ENCODE measurements around the gene POLR2J3.
"Not testable (repeated sequence)": the region's sequence is repeated elsewhere in the genome, so short reads cannot be mapped to it uniquely, and the experiment has no call there.

Gene POLR2J3

GRCh38 chr7:102576363-102576762 is 4.0 kb upstream of the POLR2J3 start:
- not testable (repeated sequence) for H3K36me3 ChIP-seq (ENCODE audit: insufficient read depth, low read length)

GRCh38 chr7:102574607-102575006 is 2.2 kb upstream of the POLR2J3 start:
- H3K4me2 ChIP-seq (ENCODE audit: insufficient read depth, low read length); H3K36me3 ChIP-seq (ENCODE audit: insufficient read depth, low read length); DNase-seq; ATAC-seq (ENCODE audit: insufficient read depth, low read depth); H3K27me3 ChIP-seq (ENCODE audit: insufficient read depth, low read length, poor library complexity); H2AFZ ChIP-seq (ENCODE audit: low read depth, low read length); H3K79me2 ChIP-seq (ENCODE audit: insufficient read depth, low read length); H3K27ac ChIP-seq (ENCODE audit: low read length); H3K9ac ChIP-seq (ENCODE audit: low read depth, low read length); H3K9me3 ChIP-seq (ENCODE audit: insufficient read depth, low read length, severe bottlenecking); H4K20me1 ChIP-seq (ENCODE audit: insufficient read depth, low read length); H3K4me1 ChIP-seq (ENCODE audit: insufficient read depth, low read length); H3K4me3 ChIP-seq (ENCODE audit: low read depth in 1 of 2, low read length in 2 of 2): not testable (repeated sequence)

More at GRCh38 chr7:102576363-102576762, 4.0 kb upstream of the POLR2J3 start:
- not testable (repeated sequence) for H3K9me3 ChIP-seq (ENCODE audit: insufficient read depth, low read length, severe bottlenecking); H3K4me2 ChIP-seq (ENCODE audit: insufficient read depth, low read length); H3K27me3 ChIP-seq (ENCODE audit: insufficient read depth, low read length, poor library complexity); H3K4me1 ChIP-seq (ENCODE audit: insufficient read depth, low read length); H2AFZ ChIP-seq (ENCODE audit: low read depth, low read length); DNase-seq; H3K9ac ChIP-seq (ENCODE audit: low read depth, low read length); ATAC-seq (ENCODE audit: insufficient read depth, low read depth); H3K79me2 ChIP-seq (ENCODE audit: insufficient read depth, low read length); H4K20me1 ChIP-seq (ENCODE audit: insufficient read depth, low read length); H3K27ac ChIP-seq (ENCODE audit: low read length); H3K4me3 ChIP-seq (ENCODE audit: low read depth in 1 of 2, low read length in 2 of 2)

- not testable (repeated sequence) for H3K36me3 ChIP-seq (ENCODE audit: insufficient read depth, low read length); H3K9me3 ChIP-seq (ENCODE audit: insufficient read depth, low read length, severe bottlenecking); H2AFZ ChIP-seq (ENCODE audit: low read depth, low read length); H3K9ac ChIP-seq (ENCODE audit: low read depth, low read length); H4K20me1 ChIP-seq (ENCODE audit: insufficient read depth, low read length); H3K4me1 ChIP-seq (ENCODE audit: insufficient read depth, low read length); ATAC-seq (ENCODE audit: insufficient read depth, low read depth); H3K4me2 ChIP-seq (ENCODE audit: insufficient read depth, low read length); H3K27me3 ChIP-seq (ENCODE audit: insufficient read depth, low read length, poor library complexity); H3K4me3 ChIP-seq (ENCODE audit: low read depth in 1 of 2, low read length in 2 of 2); H3K27ac ChIP-seq (ENCODE audit: low read length); DNase-seq; H3K79me2 ChIP-seq (ENCODE audit: insufficient read depth, low read length)
These were observed 3.8 kb downstream of the POLR2J3 start for GRCh38 chr7:102568620-102569019.

- H3K27me3 ChIP-seq (ENCODE audit: insufficient read depth, low read length, poor library complexity); H2AFZ ChIP-seq (ENCODE audit: low read depth, low read length); H3K4me2 ChIP-seq (ENCODE audit: insufficient read depth, low read length); ATAC-seq (ENCODE audit: insufficient read depth, low read depth); H3K9ac ChIP-seq (ENCODE audit: low read depth, low read length); H3K27ac ChIP-seq (ENCODE audit: low read length); H3K79me2 ChIP-seq (ENCODE audit: insufficient read depth, low read length); H3K9me3 ChIP-seq (ENCODE audit: insufficient read depth, low read length, severe bottlenecking); H3K4me1 ChIP-seq (ENCODE audit: insufficient read depth, low read length); DNase-seq; H3K36me3 ChIP-seq (ENCODE audit: insufficient read depth, low read length); H4K20me1 ChIP-seq (ENCODE audit: insufficient read depth, low read length); H3K4me3 ChIP-seq (ENCODE audit: low read depth in 1 of 2, low read length in 2 of 2): not testable (repeated sequence)
These were observed 21.5 kb downstream of the POLR2J3 start, which contains the start of gene SPDYE2 for GRCh38 chr7:102550808-102551422. SPDYE2 (plus strand) TSS chr7:102551226; CDS start chr7:102553256, 2,030 bp downstream.

GRCh38 chr7:102546353-102546752 is 26.0 kb downstream of the POLR2J3 start:
- not testable (repeated sequence) for DNase-seq; H4K20me1 ChIP-seq (ENCODE audit: insufficient read depth, low read length); H3K36me3 ChIP-seq (ENCODE audit: insufficient read depth, low read length); ATAC-seq (ENCODE audit: insufficient read depth, low read depth); H3K27me3 ChIP-seq (ENCODE audit: insufficient read depth, low read length, poor library complexity); H3K27ac ChIP-seq (ENCODE audit: low read length); H2AFZ ChIP-seq (ENCODE audit: low read depth, low read length); H3K79me2 ChIP-seq (ENCODE audit: insufficient read depth, low read length); H3K4me1 ChIP-seq (ENCODE audit: insufficient read depth, low read length); H3K4me2 ChIP-seq (ENCODE audit: insufficient read depth, low read length); H3K9me3 ChIP-seq (ENCODE audit: insufficient read depth, low read length, severe bottlenecking); H3K4me3 ChIP-seq (ENCODE audit: low read depth in 1 of 2, low read length in 2 of 2); H3K9ac ChIP-seq (ENCODE audit: low read depth, low read length)

GRCh38 chr7:102545288-102545687 is 27.1 kb downstream of the POLR2J3 start:
- not testable (repeated sequence) for H3K27me3 ChIP-seq (ENCODE audit: insufficient read depth, low read length, poor library complexity); H3K4me3 ChIP-seq (ENCODE audit: low read depth in 1 of 2, low read length in 2 of 2); H3K9ac ChIP-seq (ENCODE audit: low read depth, low read length); H3K4me2 ChIP-seq (ENCODE audit: insufficient read depth, low read length); H3K36me3 ChIP-seq (ENCODE audit: insufficient read depth, low read length); DNase-seq; H3K27ac ChIP-seq (ENCODE audit: low read length); H3K4me1 ChIP-seq (ENCODE audit: insufficient read depth, low read length); H2AFZ ChIP-seq (ENCODE audit: low read depth, low read length); H3K79me2 ChIP-seq (ENCODE audit: insufficient read depth, low read length); ATAC-seq (ENCODE audit: insufficient read depth, low read depth); H4K20me1 ChIP-seq (ENCODE audit: insufficient read depth, low read length); H3K9me3 ChIP-seq (ENCODE audit: insufficient read depth, low read length, severe bottlenecking)

GRCh38 chr7:102544372-102544771 is 28.0 kb downstream of the POLR2J3 start:
- DNase-seq; H4K20me1 ChIP-seq (ENCODE audit: insufficient read depth, low read length); H3K9ac ChIP-seq (ENCODE audit: low read depth, low read length); ATAC-seq (ENCODE audit: insufficient read depth, low read depth); H2AFZ ChIP-seq (ENCODE audit: low read depth, low read length); H3K4me3 ChIP-seq (ENCODE audit: low read depth in 1 of 2, low read length in 2 of 2); H3K4me1 ChIP-seq (ENCODE audit: insufficient read depth, low read length); H3K27me3 ChIP-seq (ENCODE audit: insufficient read depth, low read length, poor library complexity); H3K36me3 ChIP-seq (ENCODE audit: insufficient read depth, low read length); H3K79me2 ChIP-seq (ENCODE audit: insufficient read depth, low read length); H3K27ac ChIP-seq (ENCODE audit: low read length); H3K9me3 ChIP-seq (ENCODE audit: insufficient read depth, low read length, severe bottlenecking); H3K4me2 ChIP-seq (ENCODE audit: insufficient read depth, low read length): not testable (repeated sequence)

GRCh38 chr7:102543596-102543995 is 28.8 kb downstream of the POLR2J3 start, which contains the start of gene UPK3BL2:
UPK3BL2 (minus strand) TSS chr7:102543696; CDS start chr7:102543636, 60 bp downstream.
- not testable (repeated sequence) for H3K4me1 ChIP-seq (ENCODE audit: insufficient read depth, low read length); H3K27me3 ChIP-seq (ENCODE audit: insufficient read depth, low read length, poor library complexity); H2AFZ ChIP-seq (ENCODE audit: low read depth, low read length); H3K9ac ChIP-seq (ENCODE audit: low read depth, low read length); H4K20me1 ChIP-seq (ENCODE audit: insufficient read depth, low read length); H3K36me3 ChIP-seq (ENCODE audit: insufficient read depth, low read length); DNase-seq; H3K4me2 ChIP-seq (ENCODE audit: insufficient read depth, low read length); H3K9me3 ChIP-seq (ENCODE audit: insufficient read depth, low read length, severe bottlenecking); H3K27ac ChIP-seq (ENCODE audit: low read length); ATAC-seq (ENCODE audit: insufficient read depth, low read depth); H3K4me3 ChIP-seq (ENCODE audit: low read depth in 1 of 2, low read length in 2 of 2); H3K79me2 ChIP-seq (ENCODE audit: insufficient read depth, low read length)
